ENCODE measurements around the gene OR4K14. TPM values are rescaled to one million over a fixed set of nuclear protein-coding genes. Genes with fewer than 3 reads are reported as not detected.

The OR4K14 gene
- total and polyA plus RNA-seq, 2 of the 4 experiments (the other 2 are of a cell fraction), result not detected

DNA sequence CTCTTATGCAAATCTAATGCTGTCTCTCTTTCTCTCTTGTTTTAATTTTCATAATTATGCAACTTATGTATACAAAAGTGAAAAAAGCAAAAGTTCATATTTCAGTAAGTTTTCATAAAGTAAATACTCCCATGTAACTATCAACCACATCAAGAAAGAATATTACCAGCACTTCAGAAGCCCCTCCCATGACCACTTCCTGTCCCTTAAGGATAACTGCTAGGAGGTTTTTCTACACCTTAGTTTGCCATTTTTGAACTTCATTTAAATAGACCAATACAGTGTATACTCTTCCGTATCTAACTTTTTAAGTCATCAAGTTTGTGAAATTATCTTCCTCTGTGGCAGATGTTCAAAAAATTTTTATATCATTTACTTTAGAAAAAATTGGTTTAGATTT, 44.3 kb downstream of the OR4K14 start:
- Histone ChIP-seq H4K8ac (ENCODE audit: low read depth in 2 of 2, low read length in 2 of 2) (no peak overlapping the region), H3K14ac (replicated peaks; ENCODE audit: low read depth, low read length) (no peak overlapping the region), H3K27ac (ENCODE audit: insufficient read depth, low read length) (no peak overlapping the region), H3K4me2 (ENCODE audit: low read depth, low read length) (no peak overlapping the region), H2AK5ac (ENCODE audit: low read depth, low read length) (no peak overlapping the region), H2BK5ac (ENCODE audit: low read depth, low read length, poor library complexity, severe bottlenecking) (no peak overlapping the region), H2AFZ (replicated peaks; ENCODE audit: low read length, poor library complexity) (no peak overlapping the region), H3K4me3 (ENCODE audit: insufficient read depth, low read depth, low read length) (no peak overlapping the region), H3K9me3 (ENCODE audit: control insufficient read depth, insufficient read depth, low read length) (0 out of 2 replicates have a peak, but pooled peaks cover 2% of the 10 kb centered on the region), H3K9ac (ENCODE audit: low read depth, low read length) (no peak overlapping the region), H2BK20ac (ENCODE audit: low read depth, low read length) (no peak overlapping the region), H2BK15ac (ENCODE audit: low read depth, low read length) (no peak overlapping the region), H3K4ac (ENCODE audit: low read depth, low read length) (no peak overlapping the region), H4K91ac (ENCODE audit: insufficient read depth, low read depth, low read length) (no peak overlapping the region), H4K20me1 (ENCODE audit: insufficient read depth, low read length) (no peaks in the 10 kb centered on the region), H2AK9ac (replicated peaks; ENCODE audit: low read depth, low read length, poor library complexity) (no peak overlapping the region), H3K79me1 (ENCODE audit: low read depth in 1 of 2, low read length in 2 of 2) (no peaks in the 10 kb centered on the region), H3K23ac (ENCODE audit: low read depth, low read length) (no peak overlapping the region), H3K27me3 (ENCODE audit: control insufficient read depth, insufficient read depth, low read length) (no peaks in the 10 kb centered on the region), H3K18ac (ENCODE audit: low read depth, low read length) (no peak overlapping the region), H3K4me1 (ENCODE audit: control insufficient read depth, insufficient read depth, low read length) (no peaks in the 10 kb centered on the region), H3K36me3 (ENCODE audit: control insufficient read depth, insufficient read depth, low read length) (no peaks in the 10 kb centered on the region), H3K9me1 (ENCODE audit: insufficient read depth, low read length) (no peaks in the 10 kb centered on the region), H2BK120ac (ENCODE audit: low read depth, low read length) (no peak overlapping the region), H3K56ac (ENCODE audit: extremely low read depth, insufficient read depth, low read length) (no peak overlapping the region), H4K5ac (ENCODE audit: low read depth, low read length) (no peak overlapping the region)
- intact Hi-C loops (cut with micrococcal nuclease), result no loop called here
- ChIA-PET CTCF (no interaction called here), POLR2A (ENCODE audit: unreplicated experiment) (no interaction called here)
- WGBS, 2 experiments (ENCODE audit: extremely low coverage in 2 of 2, insufficient read length in 1 of 2), result no CpG with 5 or more reads among the region's 1 CpG
- in situ Hi-C loops (cut with MboI; ENCODE audit: low sequenced_read_pairs), result no loop called here
- ATAC-seq (ENCODE audit: low read depth), result no peak
- dilution Hi-C loops (cut with HindIII; ENCODE audit: low sequenced_read_pairs, unreplicated experiment), result no loop called here
- DNase-seq, result no peak
- BruUV-seq (replicated peaks), result no TSS peak
- TF ChIP-seq, protein P1, sequence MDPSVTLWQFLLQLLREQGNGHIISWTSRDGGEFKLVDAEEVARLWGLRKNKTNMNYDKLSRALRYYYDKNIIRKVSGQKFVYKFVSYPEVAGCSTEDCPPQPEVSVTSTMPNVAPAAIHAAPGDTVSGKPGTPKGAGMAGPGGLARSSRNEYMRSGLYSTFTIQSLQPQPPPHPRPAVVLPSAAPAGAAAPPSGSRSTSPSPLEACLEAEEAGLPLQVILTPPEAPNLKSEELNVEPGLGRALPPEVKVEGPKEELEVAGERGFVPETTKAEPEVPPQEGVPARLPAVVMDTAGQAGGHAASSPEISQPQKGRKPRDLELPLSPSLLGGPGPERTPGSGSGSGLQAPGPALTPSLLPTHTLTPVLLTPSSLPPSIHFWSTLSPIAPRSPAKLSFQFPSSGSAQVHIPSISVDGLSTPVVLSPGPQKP (IDR thresholded peaks at IDR 0.05; ENCODE audit: borderline replicate concordance, low read depth, low read length), result no peak
- TF ChIP-seq USF2 (IDR thresholded peaks at IDR 0.05; ENCODE audit: low read depth, low read length) (no peak), FOS (IDR thresholded peaks at IDR 0.05; ENCODE audit: low read depth, low read length) (no peak), RAD21 (IDR thresholded peaks at IDR 0.05; ENCODE audit: low read length) (no peak), NFE2L2 (IDR thresholded peaks at IDR 0.05; ENCODE audit: low read depth, low read length) (no peak), MXI1 (IDR thresholded peaks at IDR 0.05; ENCODE audit: borderline replicate concordance, low read depth, low read length) (no peak), MAFK (IDR thresholded peaks at IDR 0.05; ENCODE audit: low read depth, low read length) (no peak), BHLHE40 (IDR thresholded peaks at IDR 0.05; ENCODE audit: low read depth, low read length) (no peak), MAZ (IDR thresholded peaks at IDR 0.05; ENCODE audit: borderline replicate concordance, low read depth, low read length) (no peak), CHD1 (IDR thresholded peaks at IDR 0.05; ENCODE audit: low read depth, low read length) (no peak), POLR2A (IDR thresholded peaks at IDR 0.05; ENCODE audit: low read depth, low read length) (no peak), CTCF (conservative IDR thresholded peaks at IDR 0.05; ENCODE audit: low read depth, low read length) (no peak), RFX5 (IDR thresholded peaks at IDR 0.05; ENCODE audit: low read depth, low read length) (no peak), RCOR1 (IDR thresholded peaks at IDR 0.05; ENCODE audit: insufficient replicate concordance, low read length) (no peak), SMC3 (IDR thresholded peaks at IDR 0.05; ENCODE audit: low read depth, low read length) (no peak), CEBPB (IDR thresholded peaks at IDR 0.05; ENCODE audit: low read depth, low read length) (no peak)
